B cell (primary cell): Measurements from ENCODE around the gene TRIM28. TPM values are rescaled to one million over a fixed set of nuclear protein-coding genes. Genes with fewer than 3 reads are reported as not detected.

Experiments
- ATAC-seq: fragments of 200-7000 bp; cut with Tn5 transposase; one replicate; pipeline ENCODE4 v1.10.0; 2021; ENCODE audit warnings: low read depth, mild to moderate bottlenecking, moderate number of reproducible peaks, moderate library complexity
- CTCF ChIA-PET: fragments of 350-600 bp; sonication (Branson Sonifier 250); formaldehyde crosslinking; loops from one replicate; lab custom pipeline; 2021; ENCODE audit warnings: antibody characterized with exemption, inconsistent platforms; lab: Charles Lee
- POLR2A ChIA-PET: fragments of 350-600 bp; sonication (Branson Sonifier 250); formaldehyde crosslinking; loops from one replicate; lab custom pipeline; 2021; ENCODE audit warnings: antibody characterized with exemption; lab: Charles Lee
- DNase-seq: peaks from one replicate; pipeline ENCODE4 v3.0.0; 2013
- H2AFZ ChIP-seq: 2 replicates; pipeline ENCODE4 v1.6.1; 2012; ENCODE audit warnings: mild to moderate bottlenecking, low read depth, low read length; ENCODE audit not compliant: insufficient read depth, poor library complexity, severe bottlenecking
- H3K27ac ChIP-seq, 2 donors: 1 replicate in 1 of 2; 2 replicates in 1 of 2; pipeline ENCODE4 v1.5.1; 2012 to 2013; ENCODE audit warnings: low read length in 2 of 2, mild to moderate bottlenecking in 2 of 2, moderate library complexity in 1 of 2
- H3K27me3 ChIP-seq, 4 experiments: fragments of 200-600 bp in 1 of 4; sonication (generic) in 1 of 4; replicated peaks in 1 of 4; 1 replicate in 2 of 4; 2 replicates in 2 of 4; pipeline versions ENCODE4 v1.6.1 to v1.7.0; 2013 to 2016; ENCODE audit warnings: low read length in 3 of 4, mild to moderate bottlenecking in 2 of 4, mixed read lengths in 1 of 4, moderate library complexity in 1 of 4; ENCODE audit not compliant: insufficient read depth in 4 of 4, control insufficient read depth in 3 of 4; ENCODE audit errors: control extremely low read depth in 1 of 4
- H3K36me3 ChIP-seq, 2 experiments: replicated peaks in 1 of 2; 1 replicate in 1 of 2; 2 replicates in 1 of 2; pipeline versions ENCODE4 v1.6.1 to v1.7.1; 2013; ENCODE audit warnings: low read length in 1 of 2; ENCODE audit not compliant: insufficient read depth in 2 of 2, control insufficient read depth in 1 of 2; ENCODE audit errors: control extremely low read depth in 1 of 2, extremely low read depth in 1 of 2
- H3K4me1 ChIP-seq, 2 donors: fragments of 200-600 bp in 1 of 2; sonication (generic) in 1 of 2; 1 replicate in 1 of 2; 2 replicates in 1 of 2; pipeline versions ENCODE4 v1.5.1 to v1.6.1; 2013 to 2017; ENCODE audit warnings: low read length in 2 of 2; ENCODE audit not compliant: control insufficient read depth in 2 of 2, insufficient read depth in 2 of 2
- H3K4me2 ChIP-seq: replicated peaks from 2 replicates; pipeline ENCODE3; 2012; ENCODE audit warnings: mild to moderate bottlenecking, low read depth, low read length; ENCODE audit not compliant: poor library complexity, severe bottlenecking
- H3K4me3 ChIP-seq, 5 experiments: fragments of 200-600 bp in 1 of 5; sonication (generic) in 1 of 5; 1 replicate in 3 of 5; 2 replicates in 2 of 5; pipeline versions ENCODE4 v1.5.1 to v1.7.0; 2011 to 2016; ENCODE audit warnings: low read length in 4 of 5, mild to moderate bottlenecking in 4 of 5, low read depth in 2 of 5, control low read depth in 1 of 5, moderate library complexity in 1 of 5; ENCODE audit not compliant: insufficient read depth in 1 of 5; ENCODE audit errors: control extremely low read depth in 1 of 5, extremely low read depth in 1 of 5
- H3K79me2 ChIP-seq: fragments of 200-600 bp; sonication (generic); one replicate; pipeline ENCODE4 v1.6.0; 2016; ENCODE audit warnings: low read length; ENCODE audit not compliant: control insufficient read depth, insufficient read depth
- H3K9ac ChIP-seq: fragments of 200-600 bp; sonication (generic); 2 replicates; pipeline ENCODE4 v1.6.1; 2017; ENCODE audit warnings: mild to moderate bottlenecking, low read length, moderate library complexity
- H3K9me3 ChIP-seq, 3 donors: one replicate each; pipeline versions ENCODE4 v1.6.1 to v1.7.1; 2013; ENCODE audit warnings: low read length in 2 of 3; ENCODE audit not compliant: control insufficient read depth in 2 of 3, insufficient read depth in 1 of 3; ENCODE audit errors: control extremely low read depth in 1 of 3
- H4K20me1 ChIP-seq: 2 replicates; pipeline ENCODE4 v1.6.0; 2012; ENCODE audit warnings: mild to moderate bottlenecking, low read length; ENCODE audit not compliant: insufficient read depth, control insufficient read depth, poor library complexity, severe bottlenecking
- H3K27ac Mint-ChIP-seq: one replicate; pipeline ENCODE4 v1.8.0; 2021; ENCODE audit warnings: mixed read lengths
- H3K27me3 Mint-ChIP-seq: one replicate; pipeline ENCODE4 v1.8.0; 2021; ENCODE audit warnings: mixed read lengths
- H3K4me1 Mint-ChIP-seq: one replicate; pipeline ENCODE4 v1.8.0; 2021; ENCODE audit warnings: mixed read lengths
- H3K4me3 Mint-ChIP-seq: one replicate; pipeline ENCODE4 v1.8.0; 2021; ENCODE audit warnings: mixed read lengths
- H3K9me3 Mint-ChIP-seq: one replicate; pipeline ENCODE4 v1.8.0; 2022; ENCODE audit warnings: mixed read lengths; ENCODE audit not compliant: insufficient read depth
- CTCF ChIP-seq: fragments of 200-600 bp; IDR thresholded peaks from one replicate; pipeline ENCODE4 v1.8.0; 2022; ENCODE audit warnings: antibody characterized with exemption, mild to moderate bottlenecking
- EZH2 ChIP-seq: IDR thresholded peaks from 2 replicates; pipeline ENCODE4 v1.6.1; 2012; ENCODE audit warnings: borderline replicate concordance, low read depth, mild to moderate bottlenecking, moderate library complexity, low read length; ENCODE audit not compliant: insufficient read depth, poor library complexity, severe bottlenecking
- WGBS: methylation state at CpG from one replicate; pipeline ENCODE4 v1.1.5; 2013; ENCODE audit warnings: missing lambda C conversion rate; ENCODE audit not compliant: insufficient coverage; 5-methylcytosine and 5-hydroxymethylcytosine counted together
- intact Hi-C: fragments of 100-400 bp; cut with micrococcal nuclease; formaldehyde crosslinking; loops from one replicate; pipeline ENCODE4 v1.10.0; 2022
- polyA plus RNA-seq: library from polyadenylated mRNA; depleted of rRNA; stranded (reverse); fragments of >200 nt; gene quantifications from 2 replicates; pipeline ENCODE4 v1.2.3, GENCODE V29; 2012
- total RNA-seq, 2 donors: library from RNA; stranded (reverse); fragments of 120-200 nt in 1 of 2; gene quantifications; 1 replicate in 1 of 2; 2 replicates in 1 of 2; pipeline versions ENCODE4 v1.2.3 to v1.2.4, GENCODE V29; 2013 to 2022

The TRIM28 gene
- total and polyA plus RNA-seq, 2 donors (not counting 1 experiment from before 2014, with no cell fraction given): 370 to 569 TPM

GRCh38 chr19:58572818-58573657, 29.2 kb downstream of the TRIM28 start, which contains the start of gene MZF1:
MZF1 (minus strand) TSS chr19:58573335; CDS start chr19:58571389, 1,946 bp downstream.
- Mint-ChIP-seq H3K4me1 (peaks cover 41% of the 10 kb centered on the region), H3K9me3 (no peaks in the 10 kb centered on the region), H3K27me3 (no peaks in the 10 kb centered on the region), H3K4me3 (peak within 1 kb of the TSS; percentile 95), H3K27ac (peak within 1 kb of the TSS; percentile 99)
- peak within 1 kb of the TSS; percentile 99 for H3K27ac ChIP-seq
- H3K4me1 ChIP-seq: peaks cover 25 to 37% of the 10 kb centered on the region in 2 donors
- peak within 1 kb of the TSS; percentile 79 for H2AFZ ChIP-seq
- CTCF ChIA-PET: interaction anchor here (0.9 to 3.0 kb wide), 4 partner anchors 11 to 53 kb away, joined by 3 to 10 read pairs (median 4); partner anchors contain the start of genes CHMP2A, UBE2M and ZBTB45
- no peak for TF ChIP-seq EZH2
- no peak for TF ChIP-seq CTCF
- peak within 1 kb of the TSS; percentile 59 to 77 (median 74) for H3K4me3 ChIP-seq
- peak; percentile 62 for ATAC-seq
- intact Hi-C loops: loop anchor here (1.0 kb wide), 8 partner anchors 14 to 172 kb away; partner anchors contain the start of genes TRIM28, ZNF132, ZNF324B and ZNF584
- H4K20me1 ChIP-seq: no peaks in the 10 kb centered on the region
- no peaks in the 10 kb centered on the region for H3K27me3 ChIP-seq
- peaks cover 0 to 11% (median 0%) of the 10 kb centered on the region in 3 donors for H3K9me3 ChIP-seq
- POLR2A ChIA-PET: interaction anchor here (0.5 to 2.4 kb wide), 7 partner anchors 11 to 309 kb away, joined by 3 to 23 read pairs (median 6); partner anchors contain the start of genes CHMP2A, TRIM28, UBE2M and ZBTB45
- peak within 1 kb of the TSS; percentile 88 for H3K9ac ChIP-seq
- under 1% methylated on average over 75 of the region's 75 CpGs for WGBS
- peak within 1 kb of the TSS; percentile 87 for H3K4me2 ChIP-seq
- DNase-seq: peak; percentile 100
- H3K79me2 ChIP-seq: peaks cover 14% of the 10 kb centered on the region
- peaks cover 0 to 14% of the 10 kb centered on the region in 2 experiments for H3K36me3 ChIP-seq
